HepG2 (cell line): ENCODE results near the gene ANKRD65. TPM values are rescaled to one million over a fixed set of nuclear protein-coding genes. Genes with fewer than 3 reads are reported as not detected.

Source experiments
- ARNTL ChIP-seq: sonication (generic); formaldehyde crosslinking; IDR thresholded peaks from 2 replicates; pipeline ENCODE4 v1.4.0; 2020; ENCODE audit warnings: mild to moderate bottlenecking, missing genetic modification reagents
- CAMTA2 ChIP-seq: sonication (generic); formaldehyde crosslinking; IDR thresholded peaks from 2 replicates; pipeline ENCODE4 v1.4.0; 2020; ENCODE audit warnings: mild to moderate bottlenecking, missing genetic modification reagents, borderline replicate concordance
- EP300 ChIP-seq, 3 experiments: sonication (generic) in 1 of 3; formaldehyde crosslinking in 1 of 3; IDR thresholded peaks; 2 replicates each; pipeline versions ENCODE4 v1.5.1 to v1.6.1; 2011 to 2020; ENCODE audit warnings: low read depth in 2 of 3, low read length in 2 of 3, borderline replicate concordance in 1 of 3, improper control_type of control experiment in 1 of 3, mild to moderate bottlenecking in 1 of 3, missing genetic modification reagents in 1 of 3, moderate library complexity in 1 of 3
- HMG20B ChIP-seq: conservative IDR thresholded peaks from 2 replicates; pipeline ENCODE4 v1.6.1; 2016; ENCODE audit warnings: missing genetic modification reagents, missing compliant biosample characterization
- IRF1 ChIP-seq: sonication (generic); formaldehyde crosslinking; IDR thresholded peaks from 2 replicates; pipeline ENCODE4 v1.4.0; 2020; ENCODE audit warnings: low read depth, mild to moderate bottlenecking, missing genetic modification reagents
- KDM1A ChIP-seq: IDR thresholded peaks from 2 replicates; pipeline ENCODE4 v1.6.1; 2016; ENCODE audit warnings: missing compliant biosample characterization
- MLXIP ChIP-seq: sonication (generic); formaldehyde crosslinking; IDR thresholded peaks from 2 replicates; pipeline ENCODE4 v1.9.0; 2021; ENCODE audit warnings: missing genetic modification reagents, borderline replicate concordance
- NFAT5 ChIP-seq: sonication (generic); formaldehyde crosslinking; IDR thresholded peaks from 2 replicates; pipeline ENCODE4 v1.4.0; 2020; ENCODE audit warnings: missing genetic modification reagents
- NR1H2 ChIP-seq: sonication (generic); formaldehyde crosslinking; IDR thresholded peaks from 2 replicates; pipeline ENCODE4 v1.8.1; 2022; ENCODE audit warnings: low read depth, missing genetic modification reagents, borderline replicate concordance
- PATZ1 ChIP-seq: sonication (generic); formaldehyde crosslinking; IDR thresholded peaks from 2 replicates; pipeline ENCODE4 v1.4.0; 2020; ENCODE audit warnings: missing genetic modification reagents
- TBL1XR1 ChIP-seq: fragments of 150-350 bp; IDR thresholded peaks from 2 replicates; pipeline ENCODE4 v1.6.1; 2014; ENCODE audit warnings: borderline replicate concordance, low read length; ENCODE audit not compliant: partially characterized antibody
- ZBTB37 ChIP-seq: sonication (generic); formaldehyde crosslinking; IDR thresholded peaks from 2 replicates; pipeline ENCODE4 v1.4.0; 2020; ENCODE audit warnings: mild to moderate bottlenecking, missing genetic modification reagents
- ZNF446 ChIP-seq: sonication (generic); formaldehyde crosslinking; IDR thresholded peaks from 2 replicates; pipeline ENCODE4 v1.5.0; 2020; ENCODE audit warnings: mild to moderate bottlenecking, missing genetic modification reagents
- ZNF768 ChIP-seq: sonication (generic); formaldehyde crosslinking; IDR thresholded peaks from 2 replicates; pipeline ENCODE4 v1.4.0; 2020; ENCODE audit warnings: missing genetic modification reagents
- polyA plus RNA-seq, 8 experiments: library from polyadenylated mRNA; depleted of rRNA in 3 of 8; stranded (reverse) in 7 of 8; unstranded in 1 of 8; fragments of >200 nt; fragmentation: Illumina TruSeq in 4 of 8; extraction: Trizol in 4 of 8; gene quantifications; 2 replicates each; pipeline versions ENCODE4 v1.2.1 to v1.2.3, GENCODE V29; 2011 to 2016; ENCODE audit warnings: low read depth in 4 of 8, missing spikeins in 1 of 8, mixed read lengths in 1 of 8; ENCODE audit not compliant: insufficient read depth in 1 of 8
- total RNA-seq, 5 experiments: library from RNA; depleted of rRNA; stranded (reverse); fragments of >200 nt; fragmentation: Illumina TruSeq; extraction: Trizol; gene quantifications; 2 replicates each; pipeline ENCODE4 v1.2.3, GENCODE V29; 2016; ENCODE audit warnings: low read depth in 1 of 5

The ANKRD65 gene
- total and polyA plus RNA-seq, 2 of the 13 experiments (the other 11 are each of a cell fraction or from before 2014, with no cell fraction given): 12.1 to 30.1 TPM

GRCh38 chr1:1432951-1433803 lies 12.1 kb upstream of the ANKRD65 start (continued):
- no peak for TF ChIP-seq MLXIP (CRISPR knock-in tag)
- TF ChIP-seq NR1H2 (CRISPR knock-in tag): no peak
- peak; percentile 62 for TF ChIP-seq ZNF768 (CRISPR knock-in tag)
- peak; percentile 75 for TF ChIP-seq ARNTL (CRISPR knock-in tag)
- TF ChIP-seq TBL1XR1: no peak
- TF ChIP-seq CAMTA2: no peak
- TF ChIP-seq PATZ1 (CRISPR knock-in tag): peak; percentile 98
- TF ChIP-seq ZNF446 (CRISPR knock-in tag): no peak
- TF ChIP-seq EP300 (IDR thresholded peaks at IDR 0.05; ENCODE audit: low read depth in 2 of 2, low read length in 2 of 2): peak; percentile 71 to 85; a peak in 3 of 4 replicates
- peak; percentile 90 for TF ChIP-seq EP300 (CRISPR knock-in tag; IDR thresholded peaks at IDR 0.05; ENCODE audit: borderline replicate concordance)
- no peak for TF ChIP-seq IRF1 (CRISPR knock-in tag)
- TF ChIP-seq HMG20B (CRISPR knock-in tag): peak; percentile 84; the same call in 1 of the 2 replicates
- 0 out of 2 replicates have a peak, but pooled peaks have one; percentile 21 for TF ChIP-seq NFAT5 (CRISPR knock-in tag)
- TF ChIP-seq KDM1A (CRISPR knock-in tag): no peak; the same call in 1 of the 2 replicates
- peak; percentile 30; the same call in 1 of the 2 replicates for TF ChIP-seq ZBTB37
